ENCODE measurements around the gene GPC3.

The GPC3 gene

DNA sequence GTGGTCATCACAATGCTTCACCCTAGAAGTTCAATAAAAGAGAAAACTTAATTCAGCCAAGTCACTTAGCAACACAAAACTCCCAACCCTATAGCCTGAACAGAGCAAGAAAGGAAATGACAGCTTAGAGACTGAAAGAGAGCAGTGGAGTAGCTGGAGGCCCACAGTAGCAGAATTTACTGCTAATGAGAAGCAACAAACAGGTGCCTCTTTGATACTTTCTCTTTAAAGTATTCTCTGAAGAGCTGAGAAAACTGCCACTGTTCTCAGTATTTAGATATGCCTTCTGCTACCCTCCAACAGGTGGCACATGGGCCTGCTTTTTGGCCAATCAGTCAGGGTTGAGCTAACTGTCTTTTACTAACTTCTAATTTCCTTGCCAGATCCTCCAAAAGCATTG lies 240.0 kb downstream of the GPC3 start:
- POLR2A ChIA-PET = no interaction called here
- Histone ChIP-seq H3K27ac (ENCODE audit: insufficient read depth in 1 of 2, low read depth in 1 of 2, low read length in 2 of 2, poor library complexity in 1 of 2, severe bottlenecking in 2 of 2) (no peak overlapping the region), H3K4me1 (ENCODE audit: control extremely low read depth in 1 of 4, control insufficient read depth in 4 of 4, insufficient read depth in 4 of 4, low read length in 3 of 4) (peaks cover 0 to 17% (median 8%) of the 10 kb centered on the region in 4 experiments), H3K9me3 (ENCODE audit: control extremely low read depth in 1 of 5, control insufficient read depth in 4 of 5, insufficient read depth in 2 of 5, low read depth in 1 of 5, low read length in 4 of 5) (no peaks in the 10 kb centered on the region), H3K27me3 (replicated peaks in 2 of 5; ENCODE audit: control insufficient read depth in 4 of 5, insufficient read depth in 5 of 5, low read length in 4 of 5) (peaks cover 0 to 9% (median 0%) of the 10 kb centered on the region in 5 experiments), H3K4me3 (ENCODE audit: control insufficient read depth in 1 of 7, extremely low read depth in 1 of 7, insufficient read depth in 4 of 7, low read depth in 2 of 7, low read length in 6 of 7) (no peak overlapping the region), H3K36me3 (ENCODE audit: control insufficient read depth in 4 of 4, insufficient read depth in 4 of 4, low read length in 3 of 4) (no peaks in the 10 kb centered on the region)
- CTCF ChIA-PET = interaction anchor here (0.8 to 1.2 kb wide), 4 partner anchors 29 to 192 kb away, joined by 3 to 6 read pairs (median 3); no protein-coding TSS in a partner anchor
- peak; percentile 2 to 48 (median 43) for DNase-seq

GRCh38 chrX:133742602-133743305 lies 242.6 kb downstream of the GPC3 start:
- Histone ChIP-seq H3K4me1 (ENCODE audit: control extremely low read depth in 1 of 4, control insufficient read depth in 4 of 4, insufficient read depth in 4 of 4, low read length in 3 of 4) (peaks cover 0 to 3% (median 0%) of the 10 kb centered on the region in 4 experiments), H3K36me3 (ENCODE audit: control insufficient read depth in 4 of 4, insufficient read depth in 4 of 4, low read length in 3 of 4) (no peaks in the 10 kb centered on the region), H3K27ac (ENCODE audit: insufficient read depth in 1 of 2, low read depth in 1 of 2, low read length in 2 of 2, poor library complexity in 1 of 2, severe bottlenecking in 2 of 2) (no peak overlapping the region), H3K27me3 (replicated peaks in 2 of 5; ENCODE audit: control insufficient read depth in 4 of 5, insufficient read depth in 5 of 5, low read length in 4 of 5) (peaks cover 0 to 9% (median 0%) of the 10 kb centered on the region in 5 experiments), H3K9me3 (ENCODE audit: control extremely low read depth in 1 of 5, control insufficient read depth in 4 of 5, insufficient read depth in 2 of 5, low read depth in 1 of 5, low read length in 4 of 5) (no peaks in the 10 kb centered on the region), H3K4me3 (ENCODE audit: control insufficient read depth in 1 of 7, extremely low read depth in 1 of 7, insufficient read depth in 4 of 7, low read depth in 2 of 7, low read length in 6 of 7) (no peak overlapping the region)
- WGBS (ENCODE audit: insufficient coverage) = 100% methylated on average over 1 of the region's 3 CpGs
- DNase-seq = no peak
- ChIA-PET POLR2A (no interaction called here), CTCF (interaction anchor here (1.4 kb wide), 1 partner anchor 48 kb away, joined by 3 read pairs; no protein-coding TSS in a partner anchor)

- no peak overlapping the region for H3K27ac ChIP-seq (ENCODE audit: insufficient read depth in 1 of 2, low read depth in 1 of 2, low read length in 2 of 2, poor library complexity in 1 of 2, severe bottlenecking in 2 of 2)
- ChIA-PET POLR2A (no interaction called here), CTCF (interaction anchor here (1.4 kb wide), 1 partner anchor 49 kb away, joined by 3 read pairs; no protein-coding TSS in a partner anchor)
- H3K36me3 ChIP-seq (ENCODE audit: control insufficient read depth in 4 of 4, insufficient read depth in 4 of 4, low read length in 3 of 4) = no peaks in the 10 kb centered on the region
- no peaks in the 10 kb centered on the region for H3K9me3 ChIP-seq (ENCODE audit: control extremely low read depth in 1 of 5, control insufficient read depth in 4 of 5, insufficient read depth in 2 of 5, low read depth in 1 of 5, low read length in 4 of 5)
- no peak for DNase-seq
- peaks cover 0 to 9% (median 0%) of the 10 kb centered on the region in 5 experiments for H3K27me3 ChIP-seq (replicated peaks in 2 of 5; ENCODE audit: control insufficient read depth in 4 of 5, insufficient read depth in 5 of 5, low read length in 4 of 5)
- no CpG with 5 or more reads among the region's 2 CpGs for WGBS (ENCODE audit: insufficient coverage)
- H3K4me3 ChIP-seq (ENCODE audit: control insufficient read depth in 1 of 7, extremely low read depth in 1 of 7, insufficient read depth in 4 of 7, low read depth in 2 of 7, low read length in 6 of 7) = no peak overlapping the region
- peaks cover 0 to 3% (median 0%) of the 10 kb centered on the region in 4 experiments for H3K4me1 ChIP-seq (ENCODE audit: control extremely low read depth in 1 of 4, control insufficient read depth in 4 of 4, insufficient read depth in 4 of 4, low read length in 3 of 4)
Measured at GRCh38 chrX:133741303-133741702, 244.1 kb downstream of the GPC3 start.

DNA sequence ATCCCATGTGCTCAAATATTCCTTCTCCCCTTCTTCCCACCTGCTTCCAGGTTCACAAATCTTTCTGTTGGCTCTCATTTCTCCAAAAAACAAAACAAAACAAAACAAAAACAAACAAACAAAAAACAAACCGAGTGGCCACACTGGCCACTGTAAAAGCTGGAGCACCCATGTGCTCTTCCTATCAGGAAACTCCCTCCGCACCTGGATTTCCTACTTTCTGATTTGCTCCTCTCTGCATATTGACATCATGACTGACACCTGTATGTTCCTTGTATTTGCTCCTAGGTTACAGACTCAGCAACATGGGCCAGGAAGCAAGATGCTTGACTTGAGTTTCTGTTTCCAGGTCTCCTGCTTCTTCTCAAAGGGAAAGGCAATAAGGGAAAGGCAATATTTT lies 258.8 kb downstream of the GPC3 start:
- Histone ChIP-seq H3K4me1 (ENCODE audit: control extremely low read depth in 1 of 4, control insufficient read depth in 4 of 4, insufficient read depth in 4 of 4, low read length in 3 of 4) (no peaks in the 10 kb centered on the region), H3K27ac (ENCODE audit: insufficient read depth in 1 of 2, low read depth in 1 of 2, low read length in 2 of 2, poor library complexity in 1 of 2, severe bottlenecking in 2 of 2) (no peak overlapping the region), H3K9me3 (ENCODE audit: control extremely low read depth in 1 of 5, control insufficient read depth in 4 of 5, insufficient read depth in 2 of 5, low read depth in 1 of 5, low read length in 4 of 5) (no peaks in the 10 kb centered on the region), H3K4me3 (ENCODE audit: control insufficient read depth in 1 of 7, extremely low read depth in 1 of 7, insufficient read depth in 4 of 7, low read depth in 2 of 7, low read length in 6 of 7) (no peak overlapping the region), H3K27me3 (replicated peaks in 2 of 5; ENCODE audit: control insufficient read depth in 4 of 5, insufficient read depth in 5 of 5, low read length in 4 of 5) (peaks cover 0 to 4% (median 0%) of the 10 kb centered on the region in 5 experiments), H3K36me3 (ENCODE audit: control insufficient read depth in 4 of 4, insufficient read depth in 4 of 4, low read length in 3 of 4) (no peaks in the 10 kb centered on the region)
- CTCF ChIA-PET = no interaction called here
- no peak for DNase-seq
- POLR2A ChIA-PET = no interaction called here
- WGBS (ENCODE audit: insufficient coverage) = 77% methylated on average over 2 of the region's 2 CpGs

DNA sequence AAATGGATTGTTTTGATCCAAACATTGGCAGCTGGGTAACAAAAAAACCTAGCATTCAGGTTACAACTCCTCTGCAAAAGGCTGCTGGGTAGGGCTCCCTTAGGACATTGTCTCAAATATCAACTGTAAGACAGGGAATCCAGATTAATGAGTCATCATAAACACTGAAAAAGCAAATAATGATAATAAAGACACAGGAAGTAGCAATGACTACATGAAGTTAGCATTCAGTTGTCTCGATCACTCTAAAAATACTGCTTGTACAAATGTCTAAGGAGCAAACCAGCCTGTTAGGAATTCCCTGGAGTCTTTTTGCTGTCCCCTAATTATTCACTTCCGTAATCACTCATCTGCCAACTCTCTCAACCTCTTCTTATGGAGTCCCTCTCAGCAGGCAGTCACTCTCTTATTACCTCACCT lies 259.2 kb downstream of the GPC3 start:
- CTCF ChIA-PET = no interaction called here
- no peak overlapping the region for H3K27ac ChIP-seq (ENCODE audit: insufficient read depth in 1 of 2, low read depth in 1 of 2, low read length in 2 of 2, poor library complexity in 1 of 2, severe bottlenecking in 2 of 2)
- H3K36me3 ChIP-seq (ENCODE audit: control insufficient read depth in 4 of 4, insufficient read depth in 4 of 4, low read length in 3 of 4) = no peaks in the 10 kb centered on the region
- no peaks in the 10 kb centered on the region for H3K9me3 ChIP-seq (ENCODE audit: control extremely low read depth in 1 of 5, control insufficient read depth in 4 of 5, insufficient read depth in 2 of 5, low read depth in 1 of 5, low read length in 4 of 5)
- H3K27me3 ChIP-seq (replicated peaks in 2 of 5; ENCODE audit: control insufficient read depth in 4 of 5, insufficient read depth in 5 of 5, low read length in 4 of 5) = peaks cover 0 to 4% (median 0%) of the 10 kb centered on the region in 5 experiments
- no peak for DNase-seq
- no peaks in the 10 kb centered on the region for H3K4me1 ChIP-seq (ENCODE audit: control extremely low read depth in 1 of 4, control insufficient read depth in 4 of 4, insufficient read depth in 4 of 4, low read length in 3 of 4)
- no peak overlapping the region for H3K4me3 ChIP-seq (ENCODE audit: control insufficient read depth in 1 of 7, extremely low read depth in 1 of 7, insufficient read depth in 4 of 7, low read depth in 2 of 7, low read length in 6 of 7)
- 55% methylated on average over 1 of the region's 2 CpGs for WGBS (ENCODE audit: insufficient coverage)
- POLR2A ChIA-PET = no interaction called here

DNA sequence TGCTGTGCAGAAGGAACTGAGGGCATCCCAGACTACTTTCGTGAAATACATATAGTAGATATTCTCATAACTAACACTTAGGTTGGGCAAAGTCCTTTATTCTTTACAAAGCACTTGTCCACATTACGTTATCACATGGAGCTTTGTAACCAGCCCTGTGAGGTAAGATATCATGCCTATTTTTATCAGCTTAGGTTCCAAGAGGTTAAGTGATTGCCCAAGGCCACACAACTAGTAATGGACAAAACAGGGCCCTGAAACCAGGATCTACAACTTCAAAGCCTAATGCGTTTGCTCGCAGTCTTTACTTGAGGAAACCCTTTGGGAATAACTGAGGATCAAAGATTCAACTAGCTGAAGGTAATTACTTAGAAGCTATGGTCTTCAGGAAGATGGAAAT lies 261.5 kb downstream of the GPC3 start:
- no peak for DNase-seq
- peaks cover 0 to 4% (median 0%) of the 10 kb centered on the region in 5 experiments for H3K27me3 ChIP-seq (replicated peaks in 2 of 5; ENCODE audit: control insufficient read depth in 4 of 5, insufficient read depth in 5 of 5, low read length in 4 of 5)
- WGBS (ENCODE audit: insufficient coverage) = 89% methylated on average over 3 of the region's 4 CpGs
- H3K9me3 ChIP-seq (ENCODE audit: control extremely low read depth in 1 of 5, control insufficient read depth in 4 of 5, insufficient read depth in 2 of 5, low read depth in 1 of 5, low read length in 4 of 5) = no peaks in the 10 kb centered on the region
- H3K4me3 ChIP-seq (ENCODE audit: control insufficient read depth in 1 of 7, extremely low read depth in 1 of 7, insufficient read depth in 4 of 7, low read depth in 2 of 7, low read length in 6 of 7) = no peak overlapping the region
- ChIA-PET CTCF (no interaction called here), POLR2A (no interaction called here)
- H3K27ac ChIP-seq (ENCODE audit: insufficient read depth in 1 of 2, low read depth in 1 of 2, low read length in 2 of 2, poor library complexity in 1 of 2, severe bottlenecking in 2 of 2) = no peak overlapping the region
- no peaks in the 10 kb centered on the region for H3K4me1 ChIP-seq (ENCODE audit: control extremely low read depth in 1 of 4, control insufficient read depth in 4 of 4, insufficient read depth in 4 of 4, low read length in 3 of 4)
- no peaks in the 10 kb centered on the region for H3K36me3 ChIP-seq (ENCODE audit: control insufficient read depth in 4 of 4, insufficient read depth in 4 of 4, low read length in 3 of 4)

DNA sequence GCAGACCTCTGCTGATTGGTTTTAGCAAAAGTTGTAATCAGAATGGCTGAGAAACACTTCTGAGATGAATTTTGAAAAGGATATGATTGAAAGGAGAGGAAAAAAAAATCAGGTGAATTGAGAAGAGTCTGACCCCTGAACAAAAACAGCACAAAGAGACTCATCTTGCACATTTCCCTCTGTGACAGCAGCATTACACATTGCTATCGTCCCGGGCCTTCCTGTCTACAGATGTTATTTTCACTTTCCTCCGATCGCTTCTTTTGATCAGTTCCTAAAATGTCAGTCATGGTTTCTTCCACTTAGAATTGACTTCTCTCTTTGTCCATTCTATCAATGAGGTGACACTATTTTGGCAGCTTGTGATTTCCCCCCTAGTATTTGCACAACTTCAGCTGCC lies 262.6 kb downstream of the GPC3 start:
- no peaks in the 10 kb centered on the region for H3K36me3 ChIP-seq (ENCODE audit: control insufficient read depth in 4 of 4, insufficient read depth in 4 of 4, low read length in 3 of 4)
- H3K9me3 ChIP-seq (ENCODE audit: control extremely low read depth in 1 of 5, control insufficient read depth in 4 of 5, insufficient read depth in 2 of 5, low read depth in 1 of 5, low read length in 4 of 5) = no peaks in the 10 kb centered on the region
- H3K27ac ChIP-seq (ENCODE audit: insufficient read depth in 1 of 2, low read depth in 1 of 2, low read length in 2 of 2, poor library complexity in 1 of 2, severe bottlenecking in 2 of 2) = no peak overlapping the region
- no peaks in the 10 kb centered on the region for H3K4me1 ChIP-seq (ENCODE audit: control extremely low read depth in 1 of 4, control insufficient read depth in 4 of 4, insufficient read depth in 4 of 4, low read length in 3 of 4)
- POLR2A ChIA-PET = no interaction called here
- WGBS (ENCODE audit: insufficient coverage) = 71% methylated on average over 4 of the region's 4 CpGs
- H3K27me3 ChIP-seq (replicated peaks in 2 of 5; ENCODE audit: control insufficient read depth in 4 of 5, insufficient read depth in 5 of 5, low read length in 4 of 5) = peaks cover 0 to 4% (median 0%) of the 10 kb centered on the region in 5 experiments
- CTCF ChIA-PET = no interaction called here
- H3K4me3 ChIP-seq (ENCODE audit: control insufficient read depth in 1 of 7, extremely low read depth in 1 of 7, insufficient read depth in 4 of 7, low read depth in 2 of 7, low read length in 6 of 7) = no peak overlapping the region
- no peak for DNase-seq

All from common myeloid progenitor, CD34-positive (primary cell).